ENCODE data around the gene C16orf90.
"Not testable (repeated sequence)": the region's sequence is repeated elsewhere in the genome, so short reads cannot be mapped to it uniquely, and the experiment has no call there.

The C16orf90 gene

GRCh38 chr16:3486506-3487215 lies 8.6 kb downstream of the C16orf90 start:
- DNase-seq (ENCODE audit: low read depth, low spot score) = no peak
- H3K4me3 ChIP-seq (ENCODE audit: low read length) = no peak overlapping the region

- no peak for DNase-seq (ENCODE audit: low read depth, low spot score)
Observed at GRCh38 chr16:3485821-3486505, 9.3 kb downstream of the C16orf90 start.

GRCh38 chr16:3485097-3485745 lies 10.1 kb downstream of the C16orf90 start:
- H3K4me3 ChIP-seq (ENCODE audit: low read length) = no peak overlapping the region
- DNase-seq (ENCODE audit: low read depth, low spot score) = no peak

More at GRCh38 chr16:3485821-3486505, 9.3 kb downstream of the C16orf90 start:
- no peak overlapping the region for H3K4me3 ChIP-seq (ENCODE audit: low read length)

- DNase-seq (ENCODE audit: low read depth, low spot score) = no peak
- H3K4me3 ChIP-seq (ENCODE audit: low read length) = no peak overlapping the region
Observed at GRCh38 chr16:3484318-3485096, 10.8 kb downstream of the C16orf90 start.

- no peak overlapping the region for H3K4me3 ChIP-seq (ENCODE audit: low read length)
- DNase-seq (ENCODE audit: low read depth, low spot score) = no peak
Observed at GRCh38 chr16:3482659-3483241, 12.5 kb downstream of the C16orf90 start.

- H3K4me3 ChIP-seq (ENCODE audit: low read length) = no peak overlapping the region
- no peak for DNase-seq (ENCODE audit: low read depth, low spot score)
Observed at GRCh38 chr16:3481696-3482658, 13.3 kb downstream of the C16orf90 start.

- no peak for DNase-seq (ENCODE audit: low read depth, low spot score)
- H3K4me3 ChIP-seq (ENCODE audit: low read length) = no peak overlapping the region
Observed at GRCh38 chr16:3480901-3481695, 14.2 kb downstream of the C16orf90 start.

- DNase-seq (ENCODE audit: low read depth, low spot score) = no peak
- no peak overlapping the region for H3K4me3 ChIP-seq (ENCODE audit: low read length)
Observed at GRCh38 chr16:3479654-3480216, 15.6 kb downstream of the C16orf90 start.

GRCh38 chr16:3478242-3478925 lies 16.9 kb downstream of the C16orf90 start:
- DNase-seq (ENCODE audit: low read depth, low spot score) = no peak
- H3K4me3 ChIP-seq (ENCODE audit: low read length) = no peak overlapping the region

- no peak for DNase-seq (ENCODE audit: low read depth, low spot score)
- H3K4me3 ChIP-seq (ENCODE audit: low read length) = no peak overlapping the region
Observed at GRCh38 chr16:3476409-3476808, 18.9 kb downstream of the C16orf90 start.

GRCh38 chr16:3475604-3476375 lies 19.5 kb downstream of the C16orf90 start:
- no peak for DNase-seq (ENCODE audit: low read depth, low spot score)
- H3K4me3 ChIP-seq (ENCODE audit: low read length) = no peak overlapping the region

- DNase-seq (ENCODE audit: low read depth, low spot score); H3K4me3 ChIP-seq (ENCODE audit: low read length): not testable (repeated sequence)
Observed at GRCh38 chr16:3474870-3475269, 20.4 kb downstream of the C16orf90 start.

GRCh38 chr16:3474136-3474779 lies 21.0 kb downstream of the C16orf90 start:
- no peak for DNase-seq (ENCODE audit: low read depth, low spot score)
- H3K4me3 ChIP-seq (ENCODE audit: low read length) = no peak overlapping the region

GRCh38 chr16:3473596-3473943 lies 21.7 kb downstream of the C16orf90 start:
- H3K4me3 ChIP-seq (ENCODE audit: low read length); DNase-seq (ENCODE audit: low read depth, low spot score): not testable (repeated sequence)

- DNase-seq (ENCODE audit: low read depth, low spot score) = no peak
- H3K4me3 ChIP-seq (ENCODE audit: low read length) = no peak overlapping the region
Observed at GRCh38 chr16:3472878-3473595, 22.3 kb downstream of the C16orf90 start.
